HG02642 (cell line): Measurements from ENCODE around the gene MAGEB10.
"Not testable (repeated sequence)": the region's sequence is repeated elsewhere in the genome, so short reads cannot be mapped to it uniquely, and the experiment has no call there.

ENCODE experiments used
- ATAC-seq: cut with Tn5 transposase; IDR thresholded peaks from one replicate; pipeline ENCODE4 v1.9.1; 2021; ENCODE audit warnings: mild to moderate bottlenecking; ENCODE audit not compliant: unreplicated experiment, poor library complexity

MAGEB10 gene, protein sequence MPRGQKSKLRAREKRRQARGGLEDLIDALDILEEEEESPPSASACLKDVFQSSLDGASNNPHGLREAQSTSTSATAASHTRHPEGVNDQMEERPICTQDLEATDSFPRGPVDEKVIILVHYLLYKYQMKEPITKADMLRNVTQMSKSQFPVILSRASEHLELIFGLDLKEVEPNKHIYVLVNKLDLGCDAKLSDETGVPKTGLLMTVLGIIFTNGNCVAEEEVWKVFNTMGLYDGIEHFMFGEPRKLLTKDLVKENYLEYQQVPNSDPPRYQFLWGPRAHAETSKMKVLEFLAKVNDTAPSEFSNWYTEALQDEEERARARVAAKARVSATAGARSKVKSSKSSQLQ

DNA sequence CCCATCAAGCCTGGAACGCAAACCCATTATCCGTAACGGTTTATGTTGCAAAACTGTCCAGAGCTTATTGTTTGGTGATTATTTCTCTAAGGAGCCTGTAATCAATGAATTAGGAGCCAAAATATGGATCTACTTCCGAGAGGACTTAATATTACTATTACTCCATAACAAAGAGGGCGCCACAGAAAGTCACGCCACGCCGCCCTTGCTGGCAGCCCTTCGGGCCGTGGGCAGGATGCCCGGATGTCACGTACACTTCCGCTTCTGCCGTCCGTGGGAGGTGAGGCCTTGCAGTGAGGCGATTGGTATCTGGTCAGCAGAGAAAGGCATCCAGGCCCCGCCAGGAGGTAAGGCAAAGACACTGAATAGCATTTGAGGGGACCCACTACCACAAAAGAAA is at the start of gene MAGEB10:
Gene MAGEB10, plus strand, starts transcription at position 301 of the 400 bp plus-strand sequence. CDS start 13,317 bp downstream, outside the sequence.
- ATAC-seq = no peak

DNA sequence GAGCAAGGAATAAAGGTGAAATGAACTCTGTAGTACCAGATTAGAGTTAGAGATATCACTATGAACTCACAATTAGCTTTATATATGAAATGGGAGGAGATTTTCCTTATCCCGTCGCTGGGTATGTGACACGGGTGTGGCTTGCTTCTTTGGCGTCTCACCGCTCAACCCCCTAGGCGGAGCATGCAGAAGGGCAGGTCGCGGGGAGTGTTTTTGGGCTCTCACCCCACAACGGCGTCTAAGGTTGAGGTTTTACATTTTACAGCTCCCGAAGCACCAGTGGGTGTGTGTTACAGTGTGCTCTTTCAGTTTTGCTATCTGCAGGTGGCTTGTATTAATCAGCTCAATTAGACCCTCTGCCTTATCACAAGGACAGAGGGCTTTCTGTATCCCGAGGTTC is 42.1 kb upstream of the MAGEB10 start:
- ATAC-seq = no peak

GRCh38 chrX:27767387-27767786 is 40.4 kb upstream of the MAGEB10 start:
- ATAC-seq = no peak

DNA sequence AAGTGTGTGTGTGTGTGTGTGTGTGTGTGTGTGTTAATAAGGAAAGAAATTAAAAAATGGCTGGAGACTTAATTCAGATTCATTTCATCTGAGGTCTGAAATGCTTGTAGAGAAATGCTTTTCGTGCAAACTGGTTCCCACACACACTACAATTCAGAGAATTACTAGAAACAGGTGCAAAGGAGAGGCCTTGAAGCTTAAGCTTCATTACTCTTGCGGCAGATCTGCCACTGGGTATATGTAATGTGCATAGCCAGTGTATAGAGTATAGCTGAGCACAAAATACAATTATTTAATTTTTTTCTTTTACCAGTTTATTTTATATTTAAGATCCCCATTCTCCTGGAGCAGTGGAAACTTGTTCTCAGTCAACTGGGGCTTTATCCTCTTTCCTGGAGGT is 31.8 kb upstream of the MAGEB10 start:
- ATAC-seq = no peak

GRCh38 chrX:27796640-27797257 is 11.0 kb upstream of the MAGEB10 start:
- no peak for ATAC-seq

GRCh38 chrX:27797575-27797974 is 10.2 kb upstream of the MAGEB10 start:
- ATAC-seq = no peak

- no peak for ATAC-seq
These were observed 436 bp downstream of the MAGEB10 start for GRCh38 chrX:27808226-27808625.

DNA sequence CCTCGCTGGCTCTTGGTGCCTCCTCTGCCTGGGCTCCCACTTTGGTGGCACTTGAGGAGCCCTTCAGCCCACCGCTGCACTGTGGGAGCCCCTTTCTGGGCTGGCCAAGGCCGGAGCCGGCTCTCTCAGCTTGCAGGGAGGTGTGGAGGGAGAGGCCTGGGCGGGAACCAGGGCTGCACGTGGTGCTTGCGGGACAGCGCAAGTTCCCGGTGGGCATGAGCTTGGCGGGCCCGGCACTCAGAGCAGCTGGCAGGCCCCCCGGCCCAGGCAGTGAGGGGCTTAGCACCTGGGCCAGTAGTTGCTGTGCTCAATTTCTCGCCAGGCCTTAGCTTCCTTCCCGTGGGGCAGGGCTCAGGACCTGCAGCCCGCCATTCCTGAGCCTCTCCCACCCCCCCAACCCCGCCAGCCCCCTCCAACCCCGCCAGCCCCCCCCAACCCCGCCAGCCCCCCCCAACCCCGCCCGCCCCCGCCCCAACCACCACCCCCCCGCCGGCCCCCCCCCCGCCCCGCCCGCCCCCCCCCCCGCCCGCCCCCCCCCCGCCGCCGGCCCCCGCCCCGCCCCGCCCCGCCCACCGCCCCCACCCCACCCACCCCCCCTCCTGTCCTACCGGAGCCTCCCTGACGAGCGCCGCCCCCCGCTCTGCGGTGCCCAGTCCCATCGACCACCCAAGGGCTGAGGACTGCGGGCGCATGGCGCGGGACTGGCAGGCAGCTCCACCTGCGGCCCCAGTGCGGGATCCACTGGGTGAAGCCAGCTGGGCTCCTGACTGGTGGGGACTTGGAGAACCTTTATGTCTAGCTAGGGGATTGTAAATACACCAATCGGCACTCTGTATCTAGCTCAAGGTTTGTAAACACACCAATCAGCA is 1.4 kb downstream of the MAGEB10 start:
- not testable (repeated sequence) for ATAC-seq

DNA sequence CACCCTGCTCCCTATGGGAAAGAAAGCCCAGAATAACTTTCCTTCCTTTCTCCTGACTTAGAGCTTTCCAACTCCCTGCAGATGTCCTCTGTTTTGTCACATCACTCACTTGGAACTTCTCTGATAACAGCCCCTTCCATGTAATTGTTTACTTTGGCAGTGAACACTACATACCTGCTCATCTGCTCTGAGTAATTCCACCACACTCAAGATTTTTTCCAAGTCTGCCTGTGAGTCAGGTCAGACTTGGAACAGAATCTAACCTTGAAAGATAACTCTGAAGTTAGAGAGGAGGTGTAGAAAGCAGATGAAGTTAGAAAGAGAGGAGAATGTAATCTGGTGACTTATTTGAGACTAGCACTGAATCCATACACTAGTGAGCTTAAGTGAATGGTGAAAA is 7.4 kb downstream of the MAGEB10 start:
- no peak for ATAC-seq

DNA sequence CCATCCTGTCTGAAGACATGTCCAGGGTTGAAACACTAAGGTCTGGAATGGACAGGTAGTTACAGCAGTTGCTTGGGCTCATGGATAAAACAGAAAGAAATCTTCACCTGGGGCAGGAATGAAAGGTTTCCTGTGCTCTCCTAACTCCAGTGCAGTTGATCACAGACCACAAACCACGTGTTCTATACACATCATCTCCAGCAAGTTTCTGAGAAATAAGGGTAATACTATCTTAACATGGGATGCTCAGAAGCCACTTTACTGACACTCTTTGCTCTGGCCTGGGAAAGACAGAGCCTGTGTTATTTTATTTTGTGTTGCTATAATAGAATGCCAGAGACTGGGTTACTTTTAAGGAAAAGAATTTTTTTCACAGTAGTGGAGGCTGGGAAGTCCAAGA is 16.0 kb downstream of the MAGEB10 start:
- no peak for ATAC-seq

GRCh38 chrX:27838185-27838584 is 30.4 kb downstream of the MAGEB10 start:
- no peak for ATAC-seq

- ATAC-seq = no peak
These were observed 33.1 kb downstream of the MAGEB10 start for GRCh38 chrX:27840881-27841280.

- no peak for ATAC-seq
These were observed 35.1 kb downstream of the MAGEB10 start for GRCh38 chrX:27842859-27843258.

DNA sequence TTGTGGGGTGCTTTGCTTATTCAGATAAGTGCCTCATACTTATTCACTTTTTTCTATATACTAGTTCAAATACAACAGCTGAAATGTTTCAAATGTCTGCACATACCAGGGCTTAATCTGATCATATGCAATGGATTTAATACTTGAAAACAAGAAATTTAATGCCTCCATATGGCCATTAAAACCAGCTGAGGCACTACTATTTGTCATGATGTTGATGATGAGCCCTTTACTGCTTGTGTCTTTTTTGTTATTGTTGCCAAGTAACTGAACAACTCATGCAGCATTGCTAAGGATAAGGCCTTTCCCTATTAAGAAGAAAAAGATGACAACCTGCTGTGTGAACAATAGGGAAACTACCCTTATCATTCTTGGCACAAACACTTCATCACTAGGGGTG is 52.5 kb downstream of the MAGEB10 start:
- ATAC-seq = no peak

DNA sequence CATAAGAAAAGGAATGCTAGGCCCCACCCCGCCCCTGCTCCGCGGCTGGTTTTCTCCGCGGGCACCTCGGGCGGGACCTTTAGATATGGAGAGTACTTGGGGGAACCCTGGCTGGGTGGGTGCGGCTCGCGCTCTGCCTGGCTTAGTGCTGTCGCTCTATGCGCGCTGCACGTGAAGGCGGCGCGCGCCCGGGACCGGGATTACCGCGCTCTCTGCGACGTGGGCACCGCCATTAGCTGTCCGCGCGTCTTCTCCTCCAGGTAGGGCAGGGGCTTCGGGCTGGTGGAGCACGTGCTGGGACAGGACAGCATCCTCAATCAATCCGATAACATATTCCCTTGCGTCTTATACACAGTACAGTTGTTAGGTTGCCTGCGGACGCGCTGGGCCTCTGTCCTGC is 56.0 kb downstream of the MAGEB10 start:
- ATAC-seq = no peak
